CD4-positive, alpha-beta T cell treated with Interleukin-17A for 4 hours (primary cell): Measurements from ENCODE around the gene SUN5.

ENCODE experiments used
- DNase-seq: peaks from one replicate; pipeline ENCODE4 v3.0.0-alpha.2; 2020; ENCODE audit warnings: mixed read lengths

The SUN5 gene

GRCh38 chr20:33012327-33013189 is 8.3 kb upstream of the SUN5 start:
- DNase-seq = no peak

- DNase-seq = no peak
These were observed 6.6 kb upstream of the SUN5 start for GRCh38 chr20:33010674-33011449.

DNA sequence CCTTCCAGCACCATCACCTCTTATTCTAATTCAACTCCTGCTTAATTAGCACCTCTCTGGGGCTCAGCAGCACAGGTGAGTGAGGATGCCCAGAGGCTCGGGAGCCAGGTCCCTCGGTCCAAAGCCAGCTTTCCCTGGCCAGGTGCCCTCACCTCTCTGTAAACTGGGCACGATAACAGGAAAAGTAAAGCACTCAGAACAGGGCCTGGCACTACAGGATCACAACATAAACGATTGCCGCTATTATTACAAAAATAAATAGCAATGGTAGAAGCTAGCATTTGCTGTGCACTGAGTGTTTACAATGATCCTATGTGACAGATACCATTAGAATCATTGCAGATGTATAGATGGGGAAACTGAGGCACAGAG is 5.9 kb upstream of the SUN5 start:
- no peak for DNase-seq

- no peak for DNase-seq
These were observed 5.2 kb upstream of the SUN5 start for GRCh38 chr20:33009214-33010132.

DNA sequence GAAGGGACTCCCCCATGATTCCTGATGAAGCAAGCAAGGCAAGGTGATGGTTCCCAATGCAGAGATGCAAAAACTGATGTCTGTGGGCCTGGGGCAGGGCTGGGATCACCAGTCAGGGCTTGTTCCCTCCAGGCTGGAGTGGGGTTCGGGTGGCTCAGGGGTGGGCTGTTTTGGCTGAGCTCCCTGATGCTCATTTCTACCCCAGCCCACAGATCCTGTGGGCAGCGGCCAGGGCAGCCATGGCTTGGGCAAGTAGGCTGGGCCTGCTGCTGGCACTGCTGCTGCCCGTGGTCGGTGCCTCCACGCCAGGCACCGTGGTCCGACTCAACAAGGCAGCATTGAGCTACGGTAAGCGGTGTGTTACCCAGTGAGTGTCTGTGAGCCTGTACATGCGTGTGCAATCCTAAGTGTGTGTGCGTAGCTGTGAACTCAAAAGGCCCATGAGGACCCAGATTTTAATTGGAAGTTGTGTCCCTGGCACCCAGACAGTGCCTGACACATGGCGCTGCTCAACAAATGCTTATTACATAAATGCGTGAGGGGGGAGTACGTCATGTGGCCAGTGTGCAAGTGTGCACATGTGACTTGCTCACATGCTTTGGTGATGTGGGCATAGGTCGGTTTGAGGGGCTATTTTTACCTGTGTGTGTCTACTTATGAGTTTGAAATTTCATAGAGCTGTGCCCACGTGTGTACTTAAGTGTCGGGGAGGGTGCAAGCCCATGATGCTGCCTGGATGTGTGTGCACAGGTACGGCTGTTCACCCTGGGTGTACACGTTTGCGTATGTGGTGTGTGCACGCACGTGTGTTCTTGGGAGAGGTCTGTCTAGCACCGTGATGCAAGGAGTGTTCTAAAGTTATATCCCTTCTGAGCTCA is 4.3 kb upstream of the SUN5 start:
- DNase-seq = no peak

- DNase-seq = no peak
These were observed 3.4 kb upstream of the SUN5 start, which contains the start of gene BPIFB2 for GRCh38 chr20:33007376-33008335. TSS of gene BPIFB2 (plus strand) at chr20:33007704. CDS start at chr20:33008575, 871 bp downstream.

DNA sequence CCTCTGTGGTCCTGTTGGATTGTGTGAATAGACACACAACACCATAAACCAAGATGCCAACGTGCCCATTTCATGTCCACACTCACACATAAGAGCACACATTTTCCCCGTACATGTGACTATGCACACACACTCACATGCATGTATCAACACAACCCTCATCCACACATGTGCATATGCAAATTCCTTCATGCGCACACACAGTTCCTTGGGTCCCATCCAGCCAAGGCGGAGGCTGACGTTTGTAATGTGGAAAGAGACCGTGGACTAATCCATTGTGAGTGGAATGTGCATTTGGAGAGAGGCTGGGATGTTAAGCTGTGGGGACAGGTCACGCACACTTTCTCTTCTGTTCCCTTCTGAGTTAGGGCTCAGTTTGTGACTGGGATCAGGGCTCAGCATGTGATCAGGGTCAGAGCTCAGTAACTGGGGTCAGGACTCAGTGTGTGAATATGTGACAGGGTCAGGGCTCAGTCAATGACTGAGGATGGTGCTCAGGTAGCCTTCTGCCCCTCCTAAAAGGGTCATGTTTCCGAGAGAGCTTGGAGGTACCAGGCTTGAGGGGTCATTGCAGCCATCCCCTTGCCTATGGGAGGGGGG is 2.6 kb upstream of the SUN5 start:
- DNase-seq = no peak

- no peak for DNase-seq
These were observed 1.9 kb upstream of the SUN5 start for GRCh38 chr20:33005908-33006775.

DNA sequence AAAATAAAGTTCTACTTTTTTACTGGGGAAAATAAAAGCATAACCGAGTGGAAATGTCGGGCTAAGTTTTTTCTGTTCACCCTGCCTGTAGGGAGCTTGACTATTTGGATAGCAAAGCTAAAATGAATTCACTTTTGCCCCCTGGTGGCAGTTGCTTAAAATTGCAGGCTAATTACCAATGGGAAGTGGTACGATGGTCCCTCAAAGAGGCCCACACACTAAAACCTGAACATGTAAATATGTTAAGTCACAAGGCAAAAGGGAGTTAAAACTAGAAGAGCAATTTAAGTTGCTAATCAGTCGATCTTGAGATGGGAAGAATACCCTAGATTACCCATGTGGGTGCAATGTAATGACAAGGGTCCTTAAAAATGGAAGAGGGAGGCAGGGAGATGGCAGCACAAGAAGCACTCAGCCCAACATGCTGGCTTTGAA is 916 bp upstream of the SUN5 start:
- peak; percentile 59 for DNase-seq

- no peak for DNase-seq
These were observed 2.0 kb downstream of the SUN5 start for GRCh38 chr20:33002087-33002808.

DNA sequence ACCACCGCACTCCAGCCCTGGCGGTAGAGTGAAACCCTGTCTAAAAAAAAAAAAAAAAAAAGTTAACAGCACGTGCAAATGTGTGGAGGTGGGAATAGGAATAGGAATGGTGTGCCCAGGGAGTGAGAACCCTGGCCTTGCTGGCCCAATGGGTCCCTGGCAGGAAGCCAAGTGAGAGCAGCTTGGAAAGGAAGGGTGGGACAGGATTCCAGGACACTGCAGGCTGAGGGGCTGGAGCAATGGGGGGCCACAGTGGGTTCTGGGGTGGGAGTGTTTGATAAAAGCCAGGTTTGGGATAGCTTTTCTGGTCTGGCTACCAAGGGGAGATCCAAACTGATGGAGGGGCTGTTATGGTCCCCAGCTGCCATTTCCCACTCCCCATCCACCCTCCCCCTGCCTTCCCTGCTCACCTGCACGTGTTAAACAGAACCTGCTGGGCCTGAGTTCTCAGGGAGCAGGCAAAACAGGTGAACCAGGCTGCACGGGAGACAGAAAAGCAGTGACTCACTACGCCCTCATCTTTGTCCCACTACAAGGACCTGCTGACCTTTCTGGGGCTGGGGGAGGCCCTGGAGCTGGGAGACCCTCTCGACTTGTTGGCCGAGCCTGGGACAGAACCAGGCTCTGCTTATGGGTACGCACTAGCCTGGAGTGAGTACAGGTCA is 3.3 kb downstream of the SUN5 start:
- DNase-seq = no peak

DNA sequence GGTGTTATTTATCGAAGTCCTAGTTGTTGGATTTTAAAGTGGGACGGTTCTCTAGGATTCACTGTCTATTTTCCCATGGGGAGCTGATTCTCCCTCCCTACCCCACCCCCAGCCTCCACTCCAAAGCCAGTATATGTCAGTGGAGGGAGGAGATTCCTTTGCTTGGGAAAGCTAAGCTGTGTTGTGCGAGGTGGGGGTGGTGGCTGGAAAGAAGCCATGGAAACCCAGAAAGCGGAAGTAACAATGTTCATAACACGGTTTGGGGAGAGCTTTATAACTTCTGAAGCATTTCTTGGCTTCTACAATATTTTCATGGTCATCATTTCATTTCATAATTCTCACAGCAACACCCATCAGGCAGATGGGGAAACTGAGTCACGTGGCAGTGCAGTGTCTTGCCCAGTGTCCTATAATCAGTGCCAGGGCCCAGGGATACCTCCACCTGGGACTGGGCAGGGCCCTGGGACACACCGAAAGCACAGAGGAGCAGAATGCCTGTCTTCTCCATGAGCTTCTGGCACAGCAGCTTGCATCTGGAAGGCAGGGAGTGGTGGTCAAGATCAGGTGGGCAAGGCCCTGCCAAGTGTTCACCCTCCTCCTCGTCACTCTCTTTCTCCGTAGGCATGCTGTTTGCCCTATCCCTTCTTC is 4.5 kb downstream of the SUN5 start:
- DNase-seq = no peak

DNA sequence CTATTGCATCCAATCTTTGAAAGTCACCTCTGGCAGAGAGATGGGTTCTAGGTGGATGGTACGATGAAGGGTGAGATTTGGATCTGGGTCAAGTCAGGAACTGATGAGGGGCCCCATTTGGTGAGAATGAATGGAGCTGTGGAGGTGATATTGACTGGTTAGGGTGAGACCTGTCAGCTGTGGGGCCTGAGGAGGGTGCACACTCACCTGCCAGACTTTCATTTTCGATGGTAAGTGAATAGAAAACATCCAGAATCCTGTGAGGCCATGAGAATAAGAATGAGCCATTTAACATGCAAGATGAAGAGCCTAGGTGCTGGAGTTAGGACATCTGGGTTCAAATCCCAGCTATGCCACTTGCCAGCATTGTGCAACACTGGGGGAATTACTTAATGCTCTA is 6.8 kb downstream of the SUN5 start:
- no peak for DNase-seq

DNA sequence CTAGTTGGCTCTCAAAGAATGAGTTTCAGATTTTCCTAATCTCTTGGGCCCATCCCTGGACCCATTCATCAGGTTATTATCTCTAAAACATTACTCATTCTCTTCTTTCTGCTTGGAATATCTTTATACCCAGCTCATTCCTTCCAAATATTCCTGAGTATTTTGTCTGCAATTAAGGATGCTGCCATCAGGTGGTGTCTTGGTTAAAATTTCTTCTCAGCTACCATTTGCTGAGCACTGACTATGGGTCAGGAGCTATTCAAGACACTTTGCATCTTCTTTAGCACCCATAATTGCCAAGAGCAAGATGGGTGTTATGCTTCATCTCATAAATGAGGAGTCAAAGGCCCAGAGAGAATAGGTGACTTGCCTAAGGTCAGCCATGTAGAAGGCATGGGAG is 8.4 kb downstream of the SUN5 start:
- no peak for DNase-seq

DNA sequence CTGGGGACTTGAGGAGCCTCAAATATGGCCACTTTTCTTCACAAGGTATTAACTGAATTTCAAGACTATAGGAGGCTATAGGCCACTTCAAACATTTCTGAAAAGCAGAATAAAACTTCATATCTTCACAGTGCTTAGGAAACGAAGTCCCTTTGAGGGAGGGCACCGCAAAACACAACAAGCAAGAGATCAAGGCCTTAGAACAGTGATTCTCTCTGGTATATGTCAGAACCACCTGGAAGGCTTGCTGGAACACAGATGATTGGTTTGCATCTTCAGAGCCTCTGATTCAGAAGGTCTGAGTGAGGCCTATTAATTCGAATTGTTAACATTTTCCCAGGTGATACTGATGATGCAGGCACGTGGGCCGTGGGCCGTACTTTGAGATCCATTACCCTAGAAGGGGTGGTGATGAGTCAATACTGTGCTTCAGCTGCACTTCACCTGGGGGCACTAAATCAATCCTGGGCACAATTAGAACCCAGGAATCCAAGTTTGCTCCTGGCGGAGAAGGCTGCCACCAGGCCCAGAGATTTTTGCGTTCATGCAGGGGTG is 10.7 kb downstream of the SUN5 start:
- DNase-seq = peak; percentile 40

DNA sequence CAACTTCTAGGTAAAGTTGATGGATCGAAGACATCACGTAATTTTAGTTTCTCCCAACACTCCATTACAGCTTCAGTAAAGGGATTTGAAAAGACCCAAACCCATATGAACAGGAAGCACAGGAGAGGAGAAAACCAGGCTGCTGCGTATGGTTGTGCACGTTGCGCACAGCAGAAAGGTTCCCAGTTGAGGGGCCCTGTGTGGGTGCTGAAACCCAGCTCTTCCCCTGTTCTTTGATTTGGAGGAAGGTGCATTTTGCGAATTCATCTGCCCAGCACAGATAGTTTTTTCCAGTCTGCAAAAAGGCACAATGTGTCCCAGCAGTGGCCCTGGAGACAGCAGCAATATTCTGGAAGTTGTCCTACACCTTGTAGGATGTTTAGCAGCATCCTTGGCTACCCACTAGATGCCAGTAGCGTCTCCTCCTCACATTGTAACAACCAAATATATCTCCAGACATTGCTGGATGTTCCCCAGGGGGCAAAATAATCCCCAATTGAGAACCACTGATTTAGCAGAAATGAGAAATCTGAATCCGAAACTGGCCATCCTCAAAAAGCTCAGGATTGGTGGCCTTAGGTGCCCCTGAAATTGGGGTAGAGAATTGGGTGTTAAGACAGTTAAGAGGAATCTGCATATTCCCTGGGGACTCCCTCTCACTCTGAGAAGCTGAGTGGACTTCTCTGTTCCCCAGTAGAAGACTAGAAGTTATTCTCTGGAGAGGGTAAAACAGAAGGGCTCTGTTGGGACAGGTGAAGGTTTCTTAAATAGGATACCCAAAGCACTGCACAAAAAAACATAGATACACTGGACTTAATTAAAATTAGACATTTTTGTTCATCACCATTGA is 12.2 kb downstream of the SUN5 start:
- DNase-seq = peak; percentile 19
